GM21515 (cell line): Measurements from ENCODE around the gene PPIA.
"Not testable (repeated sequence)": the region's sequence is repeated elsewhere in the genome, so short reads cannot be mapped to it uniquely, and the experiment has no call there.

Experiments used
- ATAC-seq: cut with Tn5 transposase; IDR thresholded peaks from one replicate; pipeline ENCODE4 v1.9.1; 2021; ENCODE audit not compliant: unreplicated experiment

PPIA gene

GRCh38 chr7:44762726-44763522, 33.6 kb upstream of the PPIA start:
- ATAC-seq, result no peak

DNA sequence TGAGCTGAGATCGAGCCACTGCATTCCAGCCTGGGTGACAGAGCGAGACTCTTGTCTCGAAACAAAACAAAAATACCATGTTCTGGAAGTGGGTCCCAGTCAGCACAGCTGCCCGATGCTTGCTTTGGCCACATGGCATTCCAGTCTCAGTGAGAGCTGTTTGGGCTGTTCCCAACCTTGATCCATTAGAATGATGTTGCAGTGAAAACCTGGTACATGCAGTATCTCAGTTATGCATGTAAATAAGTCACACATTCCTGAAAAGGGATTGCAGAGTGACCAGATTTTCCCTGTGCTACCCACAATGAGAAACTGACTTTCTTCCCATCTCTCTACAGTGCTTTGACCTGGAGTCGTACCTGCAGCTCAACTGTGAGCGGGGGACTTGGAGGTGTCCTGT, 32.4 kb upstream of the PPIA start:
- ATAC-seq, result no peak

DNA sequence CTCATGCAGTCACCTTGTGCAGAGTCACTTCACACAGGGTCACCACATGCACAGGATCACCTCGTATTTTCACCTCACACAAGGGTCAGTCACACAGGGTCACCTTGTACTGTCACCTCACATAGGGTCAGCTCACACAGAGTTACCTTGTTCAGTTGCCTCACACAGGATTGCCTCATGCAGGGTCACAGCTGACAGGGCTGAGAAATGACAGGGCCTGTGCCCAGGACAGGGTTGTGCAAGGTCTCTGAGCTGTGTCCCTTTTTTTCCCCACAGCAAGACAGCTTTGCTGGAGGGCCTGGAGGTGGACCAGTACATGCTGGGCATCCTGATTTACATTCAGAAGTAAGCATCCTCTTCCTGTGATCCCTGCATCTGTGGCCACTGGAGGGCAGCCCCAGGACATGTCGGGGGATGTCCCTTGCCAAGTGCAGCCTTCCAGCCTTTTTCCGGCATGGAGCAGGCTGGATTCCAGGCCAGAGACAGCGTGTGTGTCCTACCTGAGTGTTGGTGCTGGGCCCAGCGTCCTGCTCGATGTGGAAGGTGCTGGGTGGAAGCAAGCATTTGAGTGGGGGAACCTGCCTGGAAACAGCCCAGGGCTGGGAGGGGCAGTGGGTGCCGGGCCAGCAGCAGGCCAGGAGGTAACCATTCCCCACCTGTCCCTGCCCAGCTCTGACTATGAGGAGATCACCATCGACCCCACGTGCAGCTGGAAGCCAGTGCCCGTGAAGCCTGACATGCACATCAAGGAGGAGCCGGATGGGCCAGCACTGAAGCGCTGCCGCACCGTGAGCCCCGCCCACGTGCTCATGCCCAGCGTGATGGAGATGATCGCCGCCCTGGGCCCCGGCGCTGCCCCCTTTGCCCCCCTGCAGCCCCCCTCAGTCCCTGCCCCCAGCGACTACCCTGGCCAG, 31.6 kb upstream of the PPIA start:
- ATAC-seq, result no peak

DNA sequence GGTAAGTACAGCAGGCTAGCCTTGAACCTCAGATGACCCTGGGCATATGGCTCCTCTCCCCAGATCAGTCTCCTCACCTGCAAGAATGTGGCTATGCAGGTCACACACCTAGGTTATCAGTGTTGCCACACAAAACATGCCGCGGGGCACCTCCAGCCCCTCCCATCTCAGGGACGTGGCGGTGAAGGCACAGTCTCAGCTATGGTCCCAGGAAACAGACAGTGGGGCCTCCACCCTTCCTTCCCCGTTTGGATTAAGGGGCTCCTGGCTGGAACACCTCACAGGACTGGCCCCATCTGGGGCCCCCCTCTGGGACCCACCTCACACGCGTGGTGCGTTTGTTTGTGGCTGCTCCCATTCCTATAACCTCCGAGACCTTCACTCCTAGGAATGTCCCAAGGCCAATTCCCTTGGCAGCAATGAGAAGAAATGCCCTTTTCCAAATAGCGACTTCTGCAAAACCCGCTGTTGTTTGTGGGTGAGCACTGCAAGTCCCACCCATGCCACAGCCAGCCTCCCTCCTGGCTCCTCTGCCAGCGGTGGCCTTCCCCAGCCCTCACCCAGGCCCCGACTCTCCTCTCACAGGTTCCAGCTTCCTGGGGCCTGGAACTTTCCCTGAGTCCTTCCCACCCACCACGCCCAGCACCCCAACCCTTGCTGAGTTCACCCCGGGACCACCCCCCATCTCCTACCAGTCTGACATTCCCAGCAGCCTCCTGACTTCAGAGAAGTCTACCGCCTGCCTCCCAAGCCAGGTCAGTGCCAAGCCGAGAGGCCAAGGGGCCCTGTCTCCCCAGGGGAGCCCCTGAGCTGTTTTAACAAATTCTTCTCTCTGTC, 30.7 kb upstream of the PPIA start:
- no peak for ATAC-seq

GRCh38 chr7:44766416-44766801, 30.1 kb upstream of the PPIA start:
- ATAC-seq, result no peak

DNA sequence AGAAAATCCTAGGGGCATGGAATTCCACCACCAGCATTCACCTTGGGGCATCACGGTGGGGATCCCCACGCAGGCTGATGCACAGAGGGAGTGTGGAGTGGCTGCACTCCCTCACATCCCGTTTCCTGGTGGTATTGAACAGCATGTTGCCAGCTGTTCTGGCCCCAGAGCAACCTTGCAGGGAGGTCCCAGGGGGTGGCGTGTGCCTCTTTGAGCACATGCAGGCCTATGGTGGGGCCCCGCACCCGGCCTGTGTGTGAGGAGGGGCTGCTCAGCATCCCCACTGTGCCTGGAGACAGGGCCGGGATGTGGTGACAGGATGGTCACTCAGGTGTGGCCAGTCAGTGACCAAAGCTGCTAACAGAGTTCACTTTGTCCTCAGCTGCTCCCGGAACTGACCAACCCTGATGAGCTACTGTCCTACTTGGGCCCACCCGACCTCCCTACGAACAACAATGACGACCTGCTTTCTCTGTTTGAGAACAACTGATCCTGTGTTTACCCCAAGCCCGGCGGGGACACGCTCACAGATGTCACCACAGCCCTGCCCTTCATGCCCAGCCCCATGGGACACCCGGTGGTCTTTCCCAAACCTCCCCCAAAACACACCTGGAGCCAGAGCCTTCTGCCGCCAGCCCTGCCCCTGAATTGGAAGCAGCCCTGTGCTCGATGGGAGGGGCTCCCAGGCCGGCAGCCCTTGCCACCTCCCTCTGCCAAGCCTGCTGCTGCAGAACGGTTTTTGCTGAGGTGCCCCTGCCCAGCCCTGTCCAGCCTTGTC, 29.2 kb upstream of the PPIA start:
- ATAC-seq, result no peak

GRCh38 chr7:44767912-44768627, 28.4 kb upstream of the PPIA start:
- no peak for ATAC-seq

GRCh38 chr7:44768628-44769371, 27.7 kb upstream of the PPIA start:
- no peak for ATAC-seq

- ATAC-seq, result no peak
These were observed 27.1 kb upstream of the PPIA start for GRCh38 chr7:44769376-44769775.

DNA sequence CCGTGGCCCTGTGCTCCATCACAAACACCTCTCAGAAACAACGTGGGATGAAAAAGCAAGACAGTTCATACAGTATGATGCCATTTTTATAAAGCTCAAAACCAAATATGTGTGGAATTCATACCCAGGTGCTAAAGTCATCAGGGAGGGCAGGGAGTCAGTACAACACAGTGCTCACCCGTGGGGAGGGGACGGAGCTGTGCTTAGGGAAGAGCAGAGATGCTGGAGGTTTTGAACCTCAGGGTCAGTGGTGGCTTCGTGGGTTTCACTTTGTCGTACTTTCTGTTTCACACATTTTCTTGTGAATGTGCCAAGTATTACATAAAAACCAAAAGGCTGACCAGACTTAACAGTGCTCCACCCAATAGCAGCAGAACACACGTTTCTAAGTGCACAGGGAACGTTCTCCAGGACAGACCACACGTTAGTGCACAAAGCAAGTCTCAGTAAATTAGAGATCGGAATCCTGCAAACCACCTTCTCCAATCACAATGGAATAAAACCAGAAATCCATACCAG, 26.6 kb upstream of the PPIA start:
- peak; percentile 71 for ATAC-seq

- no peak for ATAC-seq
These were observed 25.1 kb upstream of the PPIA start for GRCh38 chr7:44771358-44771757.

- ATAC-seq, result no peak
These were observed 24.0 kb upstream of the PPIA start for GRCh38 chr7:44772440-44772839.

GRCh38 chr7:44772867-44773266, 23.6 kb upstream of the PPIA start:
- no peak for ATAC-seq

GRCh38 chr7:44774486-44774885, 22.0 kb upstream of the PPIA start:
- not testable (repeated sequence) for ATAC-seq

DNA sequence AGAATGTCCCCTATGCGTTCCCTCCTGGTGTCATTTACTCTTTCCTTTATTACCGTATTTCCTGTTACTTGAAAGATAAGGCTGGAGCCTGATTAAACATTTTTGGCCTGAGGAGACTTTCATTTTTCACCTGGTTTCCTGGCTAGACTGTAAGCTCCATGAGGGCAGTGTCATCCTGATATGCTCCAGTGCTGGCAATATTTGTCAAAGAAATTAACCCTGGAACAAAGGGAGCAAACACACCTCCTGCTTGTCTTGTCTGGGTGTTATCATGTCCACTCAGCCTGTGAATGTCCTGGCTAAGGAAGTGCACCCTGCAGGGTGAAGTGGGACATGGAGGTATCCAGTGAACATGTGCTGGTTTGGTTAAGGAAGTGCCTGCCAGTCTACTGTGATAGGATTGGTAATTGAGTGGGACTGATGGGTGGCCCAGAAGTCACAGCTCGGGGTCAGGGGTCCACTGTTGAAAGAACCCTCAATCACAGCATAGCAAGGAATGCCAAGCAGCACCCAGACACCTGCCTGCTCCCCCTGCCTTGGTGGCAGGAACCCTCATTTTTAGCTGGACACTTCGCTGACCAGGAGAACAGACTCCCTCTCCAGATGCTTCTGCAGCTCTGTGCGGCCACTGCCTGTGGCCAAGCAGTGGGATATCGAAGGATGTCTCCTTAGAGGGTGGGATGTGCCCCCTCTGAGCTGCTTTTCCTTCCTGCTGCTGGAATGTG, 20.9 kb upstream of the PPIA start:
- ATAC-seq, result no peak

DNA sequence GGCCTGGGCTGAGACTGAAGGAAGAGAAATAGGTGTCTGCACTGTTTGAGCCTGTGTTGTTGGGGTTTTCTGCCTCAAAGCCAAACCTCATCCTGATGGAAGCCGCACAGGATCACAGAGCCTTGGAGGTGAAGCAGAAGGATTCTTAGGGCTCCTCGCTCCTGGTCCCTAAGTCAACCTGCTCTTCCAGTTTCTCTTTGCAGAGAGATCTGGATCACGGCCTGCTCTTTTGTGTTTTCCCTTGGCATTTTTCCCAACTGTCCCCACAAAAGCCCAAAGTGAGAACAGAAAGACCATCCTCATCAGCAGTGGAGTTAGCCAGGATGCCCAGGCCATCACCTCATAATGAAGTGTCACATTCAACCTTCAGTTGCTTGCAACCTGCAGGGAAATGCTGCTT, 20.3 kb upstream of the PPIA start:
- ATAC-seq, result no peak

GRCh38 chr7:44782460-44782859, 14.0 kb upstream of the PPIA start:
- no peak for ATAC-seq

DNA sequence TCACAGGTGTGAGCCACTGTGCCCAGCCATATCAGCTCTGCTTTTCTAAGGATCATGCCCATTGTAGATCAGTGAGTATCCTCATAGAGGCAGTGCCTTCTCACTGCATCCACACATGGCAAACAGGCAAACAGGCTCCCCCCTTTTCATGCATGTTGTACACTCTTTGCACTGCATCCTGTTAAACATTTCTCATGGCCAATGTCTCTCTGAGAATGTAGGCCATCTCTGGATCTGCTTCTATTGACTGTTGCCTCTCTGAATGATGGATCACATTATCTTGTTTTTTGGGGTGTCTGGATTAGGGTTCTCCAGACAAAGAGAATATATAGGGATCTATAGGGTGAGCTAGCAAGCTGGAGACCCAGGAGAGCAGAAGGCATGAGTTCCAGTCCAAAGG, 13.1 kb upstream of the PPIA start:
- no peak for ATAC-seq
